ENCODE measurements around the gene TUBB6.

Gene TUBB6

DNA sequence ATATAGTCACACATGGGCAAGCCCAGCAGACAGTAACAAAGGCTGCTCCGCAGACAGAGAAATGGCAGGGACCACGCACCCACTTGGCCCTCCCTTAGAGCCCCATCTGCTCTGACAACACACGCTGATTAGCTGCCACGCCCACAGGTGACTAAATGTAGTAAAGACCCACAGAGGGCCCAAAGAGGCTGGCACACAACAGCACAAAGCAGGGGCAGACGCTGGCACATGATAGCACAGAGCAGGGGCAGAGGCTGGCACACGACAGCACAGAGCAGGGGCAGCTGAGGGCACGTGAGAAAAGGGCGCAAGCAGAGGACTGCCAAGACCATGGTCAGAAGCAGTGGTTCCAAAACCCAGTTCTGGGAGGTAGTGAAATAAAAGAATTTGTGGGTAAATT, 58.3 kb downstream of the TUBB6 start:
- DNase-seq (ENCODE audit: low spot score), result no peak
- TF ChIP-seq, protein P1, sequence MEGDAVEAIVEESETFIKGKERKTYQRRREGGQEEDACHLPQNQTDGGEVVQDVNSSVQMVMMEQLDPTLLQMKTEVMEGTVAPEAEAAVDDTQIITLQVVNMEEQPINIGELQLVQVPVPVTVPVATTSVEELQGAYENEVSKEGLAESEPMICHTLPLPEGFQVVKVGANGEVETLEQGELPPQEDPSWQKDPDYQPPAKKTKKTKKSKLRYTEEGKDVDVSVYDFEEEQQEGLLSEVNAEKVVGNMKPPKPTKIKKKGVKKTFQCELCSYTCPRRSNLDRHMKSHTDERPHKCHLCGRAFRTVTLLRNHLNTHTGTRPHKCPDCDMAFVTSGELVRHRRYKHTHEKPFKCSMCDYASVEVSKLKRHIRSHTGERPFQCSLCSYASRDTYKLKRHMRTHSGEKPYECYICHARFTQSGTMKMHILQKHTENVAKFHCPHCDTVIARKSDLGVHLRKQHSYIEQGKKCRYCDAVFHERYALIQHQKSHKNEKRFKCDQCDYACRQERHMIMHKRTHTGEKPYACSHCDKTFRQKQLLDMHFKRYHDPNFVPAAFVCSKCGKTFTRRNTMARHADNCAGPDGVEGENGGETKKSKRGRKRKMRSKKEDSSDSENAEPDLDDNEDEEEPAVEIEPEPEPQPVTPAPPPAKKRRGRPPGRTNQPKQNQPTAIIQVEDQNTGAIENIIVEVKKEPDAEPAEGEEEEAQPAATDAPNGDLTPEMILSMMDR (IDR thresholded peaks at IDR 0.05; ENCODE audit: extremely low read depth, missing control alignments), result no peak

DNA sequence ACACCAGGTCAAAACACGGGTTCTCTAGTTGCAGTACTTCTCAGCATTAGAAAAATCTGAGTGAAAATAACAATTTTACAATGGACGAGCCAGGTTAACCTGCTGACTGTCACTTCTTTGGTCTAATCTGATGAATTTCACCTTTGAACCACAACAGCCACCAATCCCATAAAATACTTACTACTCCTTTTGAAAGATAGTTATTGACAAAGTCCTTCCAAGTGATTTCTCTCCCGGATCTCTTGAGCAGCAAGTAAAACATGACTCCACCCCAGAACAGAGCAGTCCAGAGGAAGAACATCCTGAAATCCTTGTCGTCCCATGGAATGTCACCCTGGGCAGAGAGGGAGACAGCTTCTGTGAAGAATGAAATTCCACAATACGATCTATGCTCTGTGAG, 58.7 kb downstream of the TUBB6 start:
- DNase-seq (ENCODE audit: low spot score), result no peak
- TF ChIP-seq, protein P1 (IDR thresholded peaks at IDR 0.05; ENCODE audit: extremely low read depth, missing control alignments), result no peak

DNA sequence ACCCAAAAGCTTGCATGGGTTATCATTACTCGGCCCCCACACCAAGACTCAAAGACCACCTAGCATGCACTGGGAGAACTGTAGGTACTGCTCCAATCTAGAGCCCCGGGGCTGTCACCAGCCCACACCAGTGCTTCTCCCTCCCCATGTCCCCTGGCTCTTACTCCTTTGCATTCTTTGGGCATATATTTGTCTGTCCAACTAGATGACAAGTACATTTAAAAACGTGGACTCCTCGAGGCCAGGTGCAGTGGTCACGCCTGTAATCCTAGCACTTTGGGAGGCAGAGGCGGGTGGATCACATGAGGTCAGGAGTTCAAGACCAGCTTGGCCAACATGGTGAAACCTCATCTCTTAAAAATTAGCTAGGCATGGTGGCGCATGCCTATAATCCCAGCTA, 61.2 kb downstream of the TUBB6 start:
- DNase-seq (ENCODE audit: low spot score), result no peak
- TF ChIP-seq, protein P1 (IDR thresholded peaks at IDR 0.05; ENCODE audit: extremely low read depth, missing control alignments), result no peak

DNA sequence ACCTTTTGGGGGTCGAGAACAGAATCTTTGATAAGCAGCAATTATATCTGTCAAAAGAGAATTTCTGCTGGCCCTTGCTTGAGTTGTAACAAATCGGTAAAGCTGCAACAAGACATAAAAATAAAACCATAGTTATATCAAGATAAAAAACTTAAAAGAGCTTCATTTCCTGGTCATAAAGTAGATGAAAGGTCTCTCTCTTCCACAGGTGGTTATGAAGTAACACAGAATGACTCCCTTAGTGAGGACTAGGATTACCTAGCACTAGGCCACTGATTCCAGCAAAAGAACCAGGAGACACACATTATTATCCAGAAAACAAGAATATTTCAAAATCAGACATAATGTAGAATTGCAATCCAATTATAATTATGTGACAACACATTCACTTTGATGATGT, 63.5 kb downstream of the TUBB6 start:
- TF ChIP-seq, protein P1 (IDR thresholded peaks at IDR 0.05; ENCODE audit: extremely low read depth, missing control alignments), result no peak
- DNase-seq (ENCODE audit: low spot score), result no peak

DNA sequence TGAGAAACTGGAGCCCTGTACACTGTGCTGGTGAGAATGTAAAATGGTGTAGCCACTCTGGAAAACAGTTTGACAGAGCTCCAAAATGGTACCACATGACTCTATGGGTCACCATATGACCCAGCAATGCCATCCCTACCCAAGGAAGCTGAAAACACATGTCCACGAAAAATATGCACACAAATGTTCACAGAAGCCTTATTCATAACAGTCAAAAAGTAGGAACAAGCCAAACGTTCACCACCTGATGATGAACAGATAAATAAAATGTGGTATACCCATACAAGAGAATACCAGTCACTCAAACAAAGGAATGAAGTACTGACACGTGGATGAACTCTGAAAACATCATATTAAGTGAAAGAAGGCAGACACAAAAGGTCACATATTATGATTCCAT, 64.4 kb downstream of the TUBB6 start:
- TF ChIP-seq, protein P1 (IDR thresholded peaks at IDR 0.05; ENCODE audit: extremely low read depth, missing control alignments), result no peak
- DNase-seq (ENCODE audit: low spot score), result no peak

DNA sequence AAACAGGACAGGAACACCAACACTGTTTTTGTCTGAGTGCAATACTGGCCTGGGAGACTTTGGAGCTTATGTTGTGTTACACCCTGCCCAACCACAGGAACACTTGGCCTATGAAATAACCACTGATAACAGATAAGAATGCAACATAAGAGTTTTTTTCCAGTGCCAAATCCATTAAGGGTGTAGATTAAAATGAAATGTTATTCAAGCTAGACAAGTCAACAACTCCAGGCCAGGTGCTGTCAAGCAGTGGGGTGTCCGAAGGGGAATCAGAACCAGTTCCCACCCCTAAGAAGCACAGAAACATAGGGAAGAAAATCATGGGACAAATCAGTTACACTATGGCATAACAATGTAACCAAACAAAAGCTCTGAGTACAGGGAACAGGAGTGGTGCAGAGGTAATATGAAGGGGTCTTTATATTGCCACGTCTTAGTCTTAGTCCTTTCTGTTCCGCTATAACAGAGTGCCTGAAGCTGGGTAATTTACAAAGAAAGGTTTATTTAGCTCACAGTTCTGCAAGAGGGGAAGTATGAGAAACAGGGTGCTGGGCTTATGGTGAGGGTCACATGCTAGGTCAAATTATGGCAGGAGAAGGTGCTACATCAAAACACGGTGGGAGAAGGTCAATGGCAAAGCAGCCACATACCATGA, 65.2 kb downstream of the TUBB6 start:
- no peak for DNase-seq (ENCODE audit: low spot score)
- TF ChIP-seq, protein P1 (IDR thresholded peaks at IDR 0.05; ENCODE audit: extremely low read depth, missing control alignments), result no peak

DNA sequence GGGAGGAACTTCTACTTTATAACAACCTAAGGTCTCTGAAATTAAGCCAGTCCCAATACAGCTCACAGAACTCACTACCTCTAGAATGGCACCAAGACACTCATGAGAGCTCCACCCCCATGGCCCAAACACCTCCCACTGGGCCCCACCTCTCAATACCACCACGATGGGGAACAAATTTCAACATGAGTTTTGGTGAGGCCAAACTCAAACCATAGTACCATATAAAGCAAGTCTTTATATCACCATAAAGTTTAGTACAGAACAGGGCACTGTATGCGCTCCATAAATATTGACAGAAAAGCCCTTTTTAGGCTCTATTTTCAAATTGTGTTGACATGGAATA, 65.7 kb downstream of the TUBB6 start:
- TF ChIP-seq, protein P1 (IDR thresholded peaks at IDR 0.05; ENCODE audit: extremely low read depth, missing control alignments), result no peak
- DNase-seq (ENCODE audit: low spot score), result no peak
